Urinary bladder (tissue), 4 donors: ENCODE data around the gene TBPL1. TPM values are rescaled to one million over a fixed set of nuclear protein-coding genes. Genes with fewer than 3 reads are reported as not detected.

Experiments used
- DNase-seq: peaks from one replicate; pipeline ENCODE4 v3.0.0-alpha.2; 2015; ENCODE audit errors: extremely low spot score
- H3K27ac ChIP-seq: one replicate; pipeline ENCODE4 v1.5.1; 2013; ENCODE audit warnings: low read depth, mild to moderate bottlenecking, moderate library complexity
- H3K36me3 ChIP-seq: one replicate; pipeline ENCODE4 v1.6.1; 2013; ENCODE audit warnings: mild to moderate bottlenecking, moderate library complexity; ENCODE audit not compliant: insufficient read depth
- H3K4me1 ChIP-seq: one replicate; pipeline ENCODE4 v1.6.1; 2013; ENCODE audit warnings: mild to moderate bottlenecking, moderate library complexity; ENCODE audit not compliant: insufficient read depth
- H3K4me3 ChIP-seq: one replicate; pipeline ENCODE4 v1.5.1; 2013; ENCODE audit warnings: low read depth, low read length
- WGBS: extraction: QIAGEN DNeasy Blood & Tissue Kit; methylation state at CpG from one replicate; pipeline ENCODE4 v1.1.7; 2013; 5-methylcytosine and 5-hydroxymethylcytosine counted together
- polyA plus RNA-seq: library from polyadenylated mRNA; stranded (reverse); fragments of 200-250 nt; gene quantifications from one replicate; pipeline ENCODE4 v1.2.3, GENCODE V29; 2013
- small RNA-seq: library from RNA; depleted of rRNA; stranded (forward); fragments of <200 nt; gene quantifications from one replicate; pipeline ENCODE3, GENCODE V24; 2014
- total RNA-seq: library from RNA; depleted of rRNA; stranded (reverse); fragments of >200 nt; gene quantifications from one replicate; pipeline ENCODE4 v1.2.3, GENCODE V29; 2014
- donor health status: healthy with polysubstance abuse.
- donor health status: healthy.

The TBPL1 gene
- total and polyA plus RNA-seq, 2 donors: 30.4 to 39.7 TPM

- H3K4me1 ChIP-seq: no peaks in the 10 kb centered on the region
- DNase-seq: no peak
- no peak overlapping the region for H3K4me3 ChIP-seq
- no peak overlapping the region for H3K27ac ChIP-seq
- no peaks in the 10 kb centered on the region for H3K36me3 ChIP-seq
- WGBS: 81% methylated on average over 3 of the region's 3 CpGs
These were observed 82.8 kb downstream of the TBPL1 start for GRCh38 chr6:134035823-134036296.

GRCh38 chr6:134039116-134039515, 86.1 kb downstream of the TBPL1 start:
- DNase-seq: no peak
- Histone ChIP-seq H3K4me3 (no peak overlapping the region), H3K27ac (no peak overlapping the region), H3K4me1 (no peaks in the 10 kb centered on the region), H3K36me3 (no peaks in the 10 kb centered on the region)
- WGBS: 55% methylated on average over 1 of the region's 1 CpG

Small RNA genes lying within 50 kb of the gene (small RNA-seq; reads per million reads assigned to genes)
- not detected for gene AL449363.1

Other genes with a start within 250 kb of the TBPL1 start
- 25.3 TPM for gene TCF21, start 64.1 kb upstream of the TBPL1 start, total RNA-seq
- 25.6 TPM for gene TCF21, start 64.1 kb upstream of the TBPL1 start, polyA plus RNA-seq
- 1.7 TPM for gene SLC2A12, start 99.4 kb downstream of the TBPL1 start, total RNA-seq
- gene SLC2A12, start 99.4 kb downstream of the TBPL1 start, polyA plus RNA-seq: 5.5 TPM